Naive thymus-derived CD4-positive, alpha-beta T cell (primary cell): ENCODE data around the gene SMIM20. TPM values are rescaled to one million over a fixed set of nuclear protein-coding genes. Genes with fewer than 3 reads are reported as not detected.

Experiments used
- ATAC-seq: fragments of 150-1000 bp; cut with Tn5 transposase; 2 replicates; pipeline ENCODE4 v1.10.0; 2021; ENCODE audit warnings: mild to moderate bottlenecking, moderate library complexity
- CTCF ChIA-PET: fragments of 350-600 bp; sonication (Branson Sonifier 250); formaldehyde crosslinking; loops from one replicate; lab custom pipeline; 2021; ENCODE audit warnings: antibody characterized with exemption; lab: Charles Lee
- POLR2A ChIA-PET: fragments of 350-600 bp; sonication (Branson Sonifier 250); formaldehyde crosslinking; loops from one replicate; lab custom pipeline; 2021; ENCODE audit warnings: antibody characterized with exemption, inconsistent platforms; lab: Charles Lee
- DNase-seq, 9 donors: peaks; one replicate each; pipeline versions ENCODE4 v3.0.0 to v3.0.0-alpha.2; 2020 to 2022; ENCODE audit warnings: mixed read lengths in 1 of 9
- H3K27ac ChIP-seq: one replicate; pipeline ENCODE4 v1.7.0; 2013; ENCODE audit warnings: mild to moderate bottlenecking, low read depth, low read length, moderate library complexity
- H3K27me3 ChIP-seq, 2 donors: one replicate each; pipeline ENCODE4 v1.7.0; 2013; ENCODE audit warnings: low read length in 2 of 2, mild to moderate bottlenecking in 2 of 2, moderate library complexity in 2 of 2; ENCODE audit not compliant: control insufficient read depth in 2 of 2, insufficient read depth in 2 of 2
- H3K36me3 ChIP-seq, 3 experiments: 1 replicate in 2 of 3; 2 replicates in 1 of 3; pipeline ENCODE4 v1.7.0; 2013; ENCODE audit warnings: low read length in 3 of 3, mild to moderate bottlenecking in 3 of 3, moderate library complexity in 1 of 3; ENCODE audit not compliant: insufficient read depth in 3 of 3, control insufficient read depth in 2 of 3
- H3K4me1 ChIP-seq, 2 donors: one replicate each; pipeline ENCODE4 v1.7.0; 2013; ENCODE audit warnings: low read length in 2 of 2, mild to moderate bottlenecking in 2 of 2, moderate library complexity in 1 of 2; ENCODE audit not compliant: control insufficient read depth in 2 of 2, insufficient read depth in 2 of 2
- H3K4me3 ChIP-seq: 2 replicates; pipeline ENCODE4 v1.7.0; 2013; ENCODE audit warnings: mild to moderate bottlenecking, low read length
- H3K9me3 ChIP-seq, 3 experiments: 1 replicate in 2 of 3; 2 replicates in 1 of 3; pipeline ENCODE4 v1.7.0; 2013; ENCODE audit warnings: low read length in 3 of 3; ENCODE audit not compliant: control insufficient read depth in 2 of 3
- H3K27ac Mint-ChIP-seq, 9 donors: one replicate each; pipeline ENCODE4 v1.8.0; 2020 to 2022; ENCODE audit warnings: mixed read lengths in 9 of 9, mild to moderate bottlenecking in 8 of 9, moderate library complexity in 5 of 9, inconsistent platforms in 2 of 9
- H3K27me3 Mint-ChIP-seq, 5 donors: one replicate each; pipeline ENCODE4 v1.8.0; 2021 to 2022; ENCODE audit warnings: mixed read lengths in 5 of 5, mild to moderate bottlenecking in 1 of 5
- H3K36me3 Mint-ChIP-seq, 5 donors: one replicate each; pipeline ENCODE4 v1.8.0; 2020 to 2022; ENCODE audit warnings: mixed read lengths in 5 of 5, mild to moderate bottlenecking in 3 of 5, inconsistent platforms in 1 of 5
- H3K4me1 Mint-ChIP-seq, 7 donors: one replicate each; pipeline ENCODE4 v1.8.0; 2020 to 2022; ENCODE audit warnings: mixed read lengths in 7 of 7, mild to moderate bottlenecking in 3 of 7, inconsistent platforms in 1 of 7
- H3K4me3 Mint-ChIP-seq, 10 donors: one replicate each; pipeline ENCODE4 v1.8.0; 2020 to 2022; ENCODE audit warnings: mild to moderate bottlenecking in 10 of 10, mixed read lengths in 10 of 10, moderate library complexity in 6 of 10, inconsistent platforms in 2 of 10
- H3K9me3 Mint-ChIP-seq, 11 donors: one replicate each; pipeline ENCODE4 v1.8.0; 2020 to 2022; ENCODE audit warnings: mixed read lengths in 11 of 11, mild to moderate bottlenecking in 4 of 11, inconsistent platforms in 1 of 11, moderate library complexity in 1 of 11
- intact Hi-C, 2 donors: fragments of 100-400 bp; cut with micrococcal nuclease; formaldehyde crosslinking; loops; one replicate each; pipeline ENCODE4 v1.15.1; 2023
- polyA plus RNA-seq, 2 donors: library from polyadenylated mRNA; unstranded; fragments of 300-500 nt; fragmentation: Illumina TruSeq; gene quantifications; one replicate each; pipeline ENCODE4 v1.2.3, GENCODE V29; 2021
- total RNA-seq, 6 experiments: library from RNA in 5 of 6; stranded (reverse) in 5 of 6; gene quantifications; 1 replicate in 5 of 6; 2 replicates in 1 of 6; pipeline ENCODE4 v1.2.3 and lab custom pipeline; 2021 to 2026

The SMIM20 gene
- total and polyA plus RNA-seq, 7 experiments from 2014 or later: 11.6 to 67.5 (median 17.8) TPM

DNA sequence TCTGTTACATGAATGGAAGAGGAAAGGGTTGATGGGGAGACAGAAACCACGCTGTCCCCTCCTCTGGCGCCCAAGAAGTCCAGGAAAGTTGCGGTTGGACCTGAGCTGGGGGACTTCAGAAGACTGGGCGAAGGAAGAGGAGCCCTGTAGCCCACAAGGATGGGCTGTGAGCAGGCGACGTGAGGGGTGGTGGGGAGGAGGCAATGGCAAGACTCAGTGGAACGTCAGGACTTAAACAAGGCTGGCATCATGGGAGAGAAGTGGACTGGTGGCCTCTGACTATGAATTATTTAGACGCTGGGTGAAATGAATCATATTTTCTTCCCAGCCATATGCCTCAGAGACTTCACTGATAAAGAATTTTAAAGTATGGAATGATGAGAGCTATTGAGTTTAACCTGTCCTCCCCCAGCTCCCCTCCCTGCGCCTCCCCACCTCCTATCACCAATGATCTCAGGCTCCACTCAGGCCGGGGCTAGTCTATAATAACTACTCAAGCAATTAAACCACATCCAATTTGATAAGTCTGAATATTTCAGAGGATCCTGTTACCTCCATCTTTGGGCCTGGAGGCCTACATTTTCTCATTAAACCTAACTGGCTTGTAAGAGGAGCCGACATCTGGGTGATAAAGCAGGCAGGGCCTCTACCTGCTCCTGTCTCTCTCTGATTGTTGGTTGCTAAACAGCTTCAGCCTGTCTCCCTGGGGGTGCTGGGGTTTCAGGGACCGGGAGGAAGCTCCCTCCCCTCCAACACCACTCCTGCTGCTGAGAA is 63.6 kb downstream of the SMIM20 start:
- no peaks in the 10 kb centered on the region for H3K27me3 ChIP-seq
- no peak overlapping the region for H3K4me3 Mint-ChIP-seq
- H3K36me3 Mint-ChIP-seq: no peaks in the 10 kb centered on the region
- DNase-seq (no peak), ATAC-seq (no peak)
- no peaks in the 10 kb centered on the region for H3K36me3 ChIP-seq
- no peak overlapping the region for H3K4me3 ChIP-seq
- H3K27ac ChIP-seq: no peak overlapping the region
- ChIA-PET CTCF (no interaction called here), POLR2A (no interaction called here)
- H3K27ac Mint-ChIP-seq: no peak overlapping the region
- no peaks in the 10 kb centered on the region for H3K4me1 ChIP-seq
- H3K9me3 ChIP-seq: no peaks in the 10 kb centered on the region
- peaks cover 0 to 3% (median 0%) of the 10 kb centered on the region in 11 donors for H3K9me3 Mint-ChIP-seq
- peaks cover 0 to 14% (median 0%) of the 10 kb centered on the region in 5 donors for H3K27me3 Mint-ChIP-seq
- no peaks in the 10 kb centered on the region for H3K4me1 Mint-ChIP-seq
- intact Hi-C loops: no loop called here

DNA sequence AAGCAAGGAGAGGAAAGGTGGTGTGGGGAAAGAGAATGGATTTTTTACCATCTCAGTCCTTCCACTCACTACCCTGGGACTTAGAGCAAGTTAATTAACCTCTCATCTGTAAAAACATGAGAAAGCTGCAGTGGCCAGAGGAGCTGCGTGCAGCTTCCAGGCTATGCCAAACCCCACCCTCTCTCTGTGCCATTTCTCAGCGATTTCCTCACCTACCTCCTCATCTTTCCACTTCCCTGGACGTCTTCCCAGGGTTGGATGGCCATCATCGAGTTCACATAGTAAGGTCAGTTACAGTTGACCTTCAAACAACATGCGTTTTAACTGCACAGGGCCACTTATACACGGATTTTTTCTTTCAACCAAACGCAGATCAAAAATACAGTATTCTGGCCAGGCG is 64.3 kb downstream of the SMIM20 start:
- Mint-ChIP-seq H3K27ac (no peak overlapping the region), H3K4me3 (no peak overlapping the region), H3K9me3 (peaks cover 0 to 3% (median 0%) of the 10 kb centered on the region in 11 donors), H3K27me3 (peaks cover 0 to 14% (median 0%) of the 10 kb centered on the region in 5 donors), H3K4me1 (no peaks in the 10 kb centered on the region), H3K36me3 (no peaks in the 10 kb centered on the region)
- intact Hi-C loops: no loop called here
- no peaks in the 10 kb centered on the region for H3K9me3 ChIP-seq
- H3K4me1 ChIP-seq: no peaks in the 10 kb centered on the region
- H3K4me3 ChIP-seq: no peak overlapping the region
- H3K36me3 ChIP-seq: no peaks in the 10 kb centered on the region
- H3K27ac ChIP-seq: no peak overlapping the region
- DNase-seq (no peak), ATAC-seq (no peak)
- POLR2A ChIA-PET: no interaction called here
- CTCF ChIA-PET: no interaction called here
- no peaks in the 10 kb centered on the region for H3K27me3 ChIP-seq

Other genes with a start within 250 kb of the SMIM20 start
- 10 to 100 TPM; 38.1 to 55.8 (median 47.0) TPM for gene SEL1L3, start 51.2 kb upstream of the SMIM20 start, total RNA-seq
- gene SEL1L3, start 51.2 kb upstream of the SMIM20 start, polyA plus RNA-seq: 10 to 100 TPM; 15.9 to 30.1 TPM